MCF 10A (cell line): ENCODE results near the gene SLC16A1. TPM values are rescaled to one million over a fixed set of nuclear protein-coding genes. Genes with fewer than 3 reads are reported as not detected.
"Not testable (repeated sequence)": the region's sequence is repeated elsewhere in the genome, so short reads cannot be mapped to it uniquely, and the experiment has no call there.

ENCODE experiments used
- BruUV-seq: library from RNA; stranded (reverse); fragments of 400-500 nt; replicated peaks from 2 replicates; lab custom pipeline; 2021; lab: Mats Ljungman, UMichigan
- CTCF ChIA-PET: fragments of 300-600 bp; sonication (Branson Sonifier 250); formaldehyde crosslinking; extraction: SDS; loops from one replicate; lab custom pipeline; 2021; ENCODE audit warnings: antibody characterized with exemption, inconsistent platforms; lab: Yijun Ruan, JAX
- POLR2A ChIA-PET: fragments of 300-600, 350-650 bp; sonication (Branson Sonifier 250); formaldehyde crosslinking; extraction: SDS; loops from one replicate; lab custom pipeline; 2020; ENCODE audit warnings: antibody characterized with exemption, inconsistent platforms; lab: Yijun Ruan, JAX
- DNase-seq: peaks from one replicate; pipeline ENCODE4 v3.0.0-alpha.2; 2018; ENCODE audit not compliant: unreplicated experiment
- H3K27ac Mint-ChIP-seq: one replicate; pipeline ENCODE4 v1.8.0; 2022; ENCODE audit warnings: mild to moderate bottlenecking, low read depth, mixed read lengths; ENCODE audit not compliant: unreplicated experiment
- H3K27me3 Mint-ChIP-seq: one replicate; pipeline ENCODE4 v1.8.0; 2022; ENCODE audit warnings: mixed read lengths; ENCODE audit not compliant: insufficient read depth, unreplicated experiment
- H3K36me3 Mint-ChIP-seq: one replicate; pipeline ENCODE4 v1.8.0; 2022; ENCODE audit warnings: mild to moderate bottlenecking, moderate library complexity, mixed read lengths; ENCODE audit not compliant: insufficient read depth, unreplicated experiment
- H3K4me1 Mint-ChIP-seq: one replicate; pipeline ENCODE4 v1.8.0; 2022; ENCODE audit warnings: mixed read lengths; ENCODE audit not compliant: insufficient read depth, unreplicated experiment
- H3K4me3 Mint-ChIP-seq: one replicate; pipeline ENCODE4 v1.8.0; 2022; ENCODE audit warnings: mild to moderate bottlenecking, moderate library complexity, mixed read lengths; ENCODE audit not compliant: unreplicated experiment
- H3K9me3 Mint-ChIP-seq: one replicate; pipeline ENCODE4 v1.8.0; 2022; ENCODE audit warnings: mixed read lengths; ENCODE audit not compliant: unreplicated experiment
- intact Hi-C: fragments of 100-400 bp; cut with micrococcal nuclease; formaldehyde crosslinking; loops from 2 replicates; pipeline ENCODE4 v1.14.1; 2022
- total RNA-seq: library from RNA; stranded (reverse); gene quantifications from 2 replicates; pipeline ENCODE4 v1.2.3, GENCODE V29; 2022
- TF ChIP-seq, protein P1 (sequence below): fragments of 200-600 bp; IDR thresholded peaks from one replicate; pipeline ENCODE4 v1.8.0; 2022; ENCODE audit warnings: antibody characterized with exemption, mild to moderate bottlenecking; ENCODE audit not compliant: unreplicated experiment

SLC16A1 gene
- total RNA-seq, 1 experiment from 2014 or later: 142 TPM

- TF ChIP-seq, protein P1, sequence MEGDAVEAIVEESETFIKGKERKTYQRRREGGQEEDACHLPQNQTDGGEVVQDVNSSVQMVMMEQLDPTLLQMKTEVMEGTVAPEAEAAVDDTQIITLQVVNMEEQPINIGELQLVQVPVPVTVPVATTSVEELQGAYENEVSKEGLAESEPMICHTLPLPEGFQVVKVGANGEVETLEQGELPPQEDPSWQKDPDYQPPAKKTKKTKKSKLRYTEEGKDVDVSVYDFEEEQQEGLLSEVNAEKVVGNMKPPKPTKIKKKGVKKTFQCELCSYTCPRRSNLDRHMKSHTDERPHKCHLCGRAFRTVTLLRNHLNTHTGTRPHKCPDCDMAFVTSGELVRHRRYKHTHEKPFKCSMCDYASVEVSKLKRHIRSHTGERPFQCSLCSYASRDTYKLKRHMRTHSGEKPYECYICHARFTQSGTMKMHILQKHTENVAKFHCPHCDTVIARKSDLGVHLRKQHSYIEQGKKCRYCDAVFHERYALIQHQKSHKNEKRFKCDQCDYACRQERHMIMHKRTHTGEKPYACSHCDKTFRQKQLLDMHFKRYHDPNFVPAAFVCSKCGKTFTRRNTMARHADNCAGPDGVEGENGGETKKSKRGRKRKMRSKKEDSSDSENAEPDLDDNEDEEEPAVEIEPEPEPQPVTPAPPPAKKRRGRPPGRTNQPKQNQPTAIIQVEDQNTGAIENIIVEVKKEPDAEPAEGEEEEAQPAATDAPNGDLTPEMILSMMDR: no peak
- POLR2A ChIA-PET: interaction anchor here (0.6 to 2.6 kb wide), 10 partner anchors 9 to 93 kb away, joined by 3 to 21 read pairs (median 4); partner anchors contain the start of gene SLC16A1
- peak; percentile 89 for DNase-seq
- peak overlapping the region; percentile 51 for H3K27ac Mint-ChIP-seq
- BruUV-seq: no TSS peak
- no peak overlapping the region for H3K4me3 Mint-ChIP-seq
- intact Hi-C loops: no loop called here
- H3K27me3 Mint-ChIP-seq: no peaks in the 10 kb centered on the region
- H3K36me3 Mint-ChIP-seq: peaks cover 53% of the 10 kb centered on the region
- peaks cover 29% of the 10 kb centered on the region for H3K4me1 Mint-ChIP-seq
- CTCF ChIA-PET: interaction anchor here (0.6 to 1.6 kb wide), 3 partner anchors 44 to 421 kb away, joined by 3 to 8 read pairs (median 8); no protein-coding TSS in a partner anchor
- no peaks in the 10 kb centered on the region for H3K9me3 Mint-ChIP-seq
Observed at GRCh38 chr1:112998592-112999235, 42.7 kb upstream of the SLC16A1 start.

DNA sequence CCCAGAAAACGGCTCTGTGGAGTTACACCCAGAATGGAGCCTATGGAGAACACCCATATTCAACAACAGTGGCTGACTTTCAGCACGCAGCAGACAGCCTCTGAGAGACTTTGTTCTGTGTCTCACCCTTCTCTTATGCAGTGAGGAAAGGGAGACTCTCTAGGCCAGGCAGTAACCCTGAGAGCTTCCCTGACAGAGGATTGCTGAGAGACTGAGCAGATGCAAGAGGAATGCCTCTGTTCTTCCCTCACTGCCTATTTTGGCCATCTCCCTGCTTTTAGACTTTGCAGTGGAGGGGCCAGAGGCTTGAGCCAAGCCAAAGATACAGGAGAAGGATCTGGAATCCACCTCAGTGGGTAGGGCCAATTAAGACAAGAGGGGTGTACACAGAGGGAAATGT, 41.8 kb upstream of the SLC16A1 start:
- no peak overlapping the region for H3K27ac Mint-ChIP-seq
- BruUV-seq: no TSS peak
- CTCF ChIA-PET: interaction anchor here (0.6 to 1.6 kb wide), 3 partner anchors 45 to 420 kb away, joined by 3 to 8 read pairs (median 8); no protein-coding TSS in a partner anchor
- TF ChIP-seq, protein P1: no peak
- peaks cover 29% of the 10 kb centered on the region for H3K4me1 Mint-ChIP-seq
- intact Hi-C loops: no loop called here
- no peak overlapping the region for H3K4me3 Mint-ChIP-seq
- POLR2A ChIA-PET: interaction anchor here (0.7 to 2.1 kb wide), 5 partner anchors 12 to 116 kb away, joined by 3 to 21 read pairs (median 4); partner anchors contain the start of gene SLC16A1
- no peaks in the 10 kb centered on the region for H3K27me3 Mint-ChIP-seq
- H3K36me3 Mint-ChIP-seq: peaks cover 47% of the 10 kb centered on the region
- DNase-seq: no peak
- H3K9me3 Mint-ChIP-seq: no peaks in the 10 kb centered on the region

DNA sequence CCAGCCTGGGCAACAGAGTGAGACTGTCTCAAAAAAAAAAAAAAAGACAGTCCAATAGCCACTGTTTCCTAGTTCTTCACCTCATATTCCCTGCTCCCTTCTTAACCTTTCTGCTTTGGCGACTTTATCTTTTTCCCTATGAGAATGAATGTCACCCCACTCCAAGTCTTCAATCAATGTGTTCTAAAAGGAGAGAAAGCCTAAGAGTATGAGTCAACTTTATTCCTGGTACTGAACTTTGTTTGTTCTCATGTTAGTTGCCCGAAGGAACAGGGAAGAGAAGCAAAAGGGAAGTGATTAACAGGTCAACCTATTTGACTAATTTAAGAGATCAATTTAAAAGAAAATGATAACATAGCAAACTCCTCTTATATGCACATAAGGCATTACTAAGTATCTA, 39.9 kb upstream of the SLC16A1 start:
- TF ChIP-seq, protein P1: no peak
- ChIA-PET CTCF (interaction anchor here (0.6 kb wide), 1 partner anchor 40 kb away, joined by 4 read pairs; the partner anchor contains the start of gene SLC16A1), POLR2A (interaction anchor here (0.6 kb wide), 1 partner anchor 244 kb away, joined by 3 read pairs; no protein-coding TSS in a partner anchor)
- peak; percentile 59 for DNase-seq
- BruUV-seq: no TSS peak
- no peak overlapping the region for H3K4me3 Mint-ChIP-seq
- no peaks in the 10 kb centered on the region for H3K27me3 Mint-ChIP-seq
- H3K27ac Mint-ChIP-seq: peak overlapping the region; percentile 0
- peaks cover 37% of the 10 kb centered on the region for H3K36me3 Mint-ChIP-seq
- intact Hi-C loops: no loop called here
- peaks cover 36% of the 10 kb centered on the region for H3K4me1 Mint-ChIP-seq
- no peaks in the 10 kb centered on the region for H3K9me3 Mint-ChIP-seq

GRCh38 chr1:112995021-112995420, 39.0 kb upstream of the SLC16A1 start:
- H3K9me3 Mint-ChIP-seq, H3K27me3 Mint-ChIP-seq, H3K4me3 Mint-ChIP-seq, intact Hi-C loops, DNase-seq, BruUV-seq: not testable (repeated sequence)
- Mint-ChIP-seq H3K36me3 (peaks cover 29% of the 10 kb centered on the region), H3K4me1 (peaks cover 36% of the 10 kb centered on the region), H3K27ac (peak overlapping the region; percentile 59)
- ChIA-PET POLR2A (interaction anchor here (0.8 to 1.1 kb wide), 2 partner anchors 26 to 47 kb away, joined by 3 to 7 read pairs; no protein-coding TSS in a partner anchor), CTCF (interaction anchor here (0.6 to 1.0 kb wide), 3 partner anchors 10 to 277 kb away, joined by 3 to 6 read pairs (median 4); partner anchors contain the start of gene SLC16A1)
